ENCODE measurements around the gene RNU5B-1.

GRCh38 chr15:65326117-65326526, 21.6 kb downstream of the RNU5B-1 start:
- TF ChIP-seq CTCF (IDR thresholded peaks at IDR 0.05) = no peak
- TF ChIP-seq FOXM1 (IDR thresholded peaks at IDR 0.05; ENCODE audit: low read depth) = no peak
- TF ChIP-seq POLR2AphosphoS5 (IDR thresholded peaks at IDR 0.05; ENCODE audit: low read depth, low read length) = no peak
- TF ChIP-seq EZH2phosphoT487 (IDR thresholded peaks at IDR 0.05; ENCODE audit: borderline replicate concordance, low read depth) = no peak

Data from SK-N-SH (cell line).